H1 (cell line): Measurements from ENCODE around the gene CELF6. TPM values are rescaled to one million over a fixed set of nuclear protein-coding genes. Genes with fewer than 3 reads are reported as not detected.
A peak's percentile ranks its signal among the peaks of the same experiment; 100 is the strongest.

ENCODE experiments used
- CTCF ChIA-PET: fragments of 300-600 bp; sonication (Branson Sonifier 250); formaldehyde crosslinking; loops from one replicate; lab custom pipeline; 2021; ENCODE audit not compliant: partially characterized antibody; lab: Charles Lee
- POLR2A ChIA-PET: fragments of 300-600 bp; sonication (Branson Sonifier 250); formaldehyde crosslinking; loops from one replicate; lab custom pipeline; 2021; ENCODE audit warnings: inconsistent platforms; ENCODE audit not compliant: partially characterized antibody; lab: Charles Lee
- DNase-seq, 2 experiments: peaks; one replicate each; pipeline versions ENCODE4 v3.0.0 to v3.0.0-alpha.2; 2010 to 2022; ENCODE audit warnings: low spot score in 2 of 2, low read depth in 1 of 2, mixed read lengths in 1 of 2
- FAIRE-seq: peaks from 2 replicates; lab custom pipeline; 2011; peaks lifted over from hg19 to GRCh38; lab: Jason Lieb, UNC
- H2AFZ ChIP-seq: 2 replicates; pipeline ENCODE4 v1.8.1; 2012; ENCODE audit warnings: low read length, inconsistent platforms
- H2AK5ac ChIP-seq: 2 replicates; pipeline ENCODE4 v1.6.1; 2013; ENCODE audit warnings: low read depth, low read length
- H2BK120ac ChIP-seq: replicated peaks from 2 replicates; pipeline ENCODE3; 2013; ENCODE audit warnings: low read depth, low read length, inconsistent platforms
- H2BK12ac ChIP-seq: 2 replicates; pipeline ENCODE4 v1.6.1; 2013; ENCODE audit warnings: low read depth, low read length
- H2BK15ac ChIP-seq: 2 replicates; pipeline ENCODE4 v1.6.1; 2013; ENCODE audit warnings: low read length
- H2BK20ac ChIP-seq: 2 replicates; pipeline ENCODE4 v1.6.1; 2013; ENCODE audit warnings: low read length
- H2BK5ac ChIP-seq: 2 replicates; pipeline ENCODE4 v1.6.1; 2013; ENCODE audit warnings: low read depth, low read length
- H3K14ac ChIP-seq: 2 replicates; pipeline ENCODE4 v1.6.1; 2013; ENCODE audit warnings: inconsistent platforms; ENCODE audit not compliant: insufficient read length
- H3K18ac ChIP-seq: 2 replicates; pipeline ENCODE4 v1.6.1; 2013; ENCODE audit warnings: low read length; ENCODE audit errors: extremely low read depth
- H3K23ac ChIP-seq: 2 replicates; pipeline ENCODE4 v1.6.1; 2013; ENCODE audit warnings: inconsistent platforms; ENCODE audit not compliant: insufficient read length
- H3K23me2 ChIP-seq: 2 replicates; pipeline ENCODE4 v1.6.1; 2013; ENCODE audit warnings: low read depth, low read length
- H3K27ac ChIP-seq: 2 replicates; pipeline ENCODE4 v1.6.1; 2011; ENCODE audit warnings: low read depth, low read length, inconsistent platforms
- H3K27me3 ChIP-seq, 4 experiments: replicated peaks in 1 of 4; 1 replicate in 1 of 4; 2 replicates in 3 of 4; pipeline versions ENCODE4 v1.6.1 to v1.8.1; 2011 to 2013; ENCODE audit warnings: low read length in 3 of 4, mild to moderate bottlenecking in 3 of 4, inconsistent platforms in 2 of 4, mixed read lengths in 2 of 4, moderate library complexity in 1 of 4; ENCODE audit not compliant: control insufficient read depth in 3 of 4, insufficient read depth in 3 of 4; ENCODE audit errors: extremely low read depth in 1 of 4
- H3K36me3 ChIP-seq, 4 experiments: 2 replicates each; pipeline versions ENCODE4 v1.6.1 to v1.8.1; 2011 to 2013; ENCODE audit warnings: mild to moderate bottlenecking in 4 of 4, low read length in 3 of 4, moderate library complexity in 2 of 4, control low read depth in 1 of 4, inconsistent platforms in 1 of 4; ENCODE audit not compliant: insufficient read depth in 4 of 4, control insufficient read depth in 2 of 4
- H3K4ac ChIP-seq: replicated peaks from 2 replicates; pipeline ENCODE3; 2013; ENCODE audit warnings: low read length, low read depth, mixed read lengths, inconsistent platforms; ENCODE audit not compliant: insufficient read length
- H3K4me1 ChIP-seq, 4 experiments: replicated peaks in 1 of 4; 1 replicate in 1 of 4; 2 replicates in 3 of 4; pipeline versions ENCODE4 v1.6.1 to v1.8.1; 2011 to 2013; ENCODE audit warnings: low read length in 3 of 4, inconsistent platforms in 2 of 4, mixed read lengths in 1 of 4; ENCODE audit not compliant: insufficient read depth in 4 of 4, control insufficient read depth in 3 of 4
- H3K4me2 ChIP-seq, 2 experiments: 2 replicates each; pipeline versions ENCODE4 v1.6.1 to v1.8.1; 2011 to 2013; ENCODE audit warnings: low read depth in 2 of 2, low read length in 2 of 2, control low read depth in 1 of 2, inconsistent platforms in 1 of 2, mild to moderate bottlenecking in 1 of 2; ENCODE audit not compliant: insufficient read depth in 1 of 2
- H3K4me3 ChIP-seq, 4 experiments: fragments of 200-600, 300-600 bp in 1 of 4; sonication (generic), shearing (Covaris generic), sonication (Bioruptor Twin) in 1 of 4; 2 replicates each; pipeline versions ENCODE4 v1.5.1 to v1.8.1; 2011 to 2016; ENCODE audit warnings: low read length in 4 of 4, low read depth in 3 of 4, control low read depth in 2 of 4, inconsistent platforms in 2 of 4, mild to moderate bottlenecking in 2 of 4, mixed read lengths in 1 of 4, moderate library complexity in 1 of 4; ENCODE audit not compliant: insufficient read depth in 2 of 4; ENCODE audit errors: extremely low read depth in 1 of 4
- H3K56ac ChIP-seq: replicated peaks from 2 replicates; pipeline ENCODE3; 2013; ENCODE audit warnings: low read depth, mild to moderate bottlenecking, mixed read lengths, low read length, inconsistent platforms; ENCODE audit not compliant: insufficient read length
- H3K79me1 ChIP-seq: 2 replicates; pipeline ENCODE4 v1.6.1; 2013; ENCODE audit warnings: low read depth, low read length, control low read depth
- H3K79me2 ChIP-seq, 2 experiments: 2 replicates each; pipeline versions ENCODE4 v1.6.1 to v1.8.1; 2012 to 2013; ENCODE audit warnings: low read length in 2 of 2, mild to moderate bottlenecking in 2 of 2, inconsistent platforms in 1 of 2; ENCODE audit not compliant: insufficient read depth in 2 of 2, control insufficient read depth in 1 of 2
- H3K9ac ChIP-seq, 4 experiments: replicated peaks in 1 of 4; 1 replicate in 1 of 4; 2 replicates in 3 of 4; pipeline versions ENCODE4 v1.6.1 to v1.8.1; 2011 to 2013; ENCODE audit warnings: low read depth in 3 of 4, low read length in 3 of 4, control low read depth in 2 of 4, mild to moderate bottlenecking in 2 of 4, moderate library complexity in 2 of 4, inconsistent platforms in 1 of 4; ENCODE audit errors: extremely low read depth in 1 of 4
- H3K9me3 ChIP-seq, 2 experiments: 2 replicates each; pipeline versions ENCODE4 v1.6.1 to v1.8.1; 2012 to 2013; ENCODE audit warnings: mild to moderate bottlenecking in 2 of 2, moderate library complexity in 2 of 2, control low read depth in 1 of 2, inconsistent platforms in 1 of 2, low read depth in 1 of 2, low read length in 1 of 2, mixed read lengths in 1 of 2; ENCODE audit not compliant: insufficient read depth in 2 of 2
- H4K20me1 ChIP-seq, 2 experiments: replicated peaks in 1 of 2; 2 replicates each; pipeline versions ENCODE3 to v1.8.1; 2011 to 2013; ENCODE audit warnings: inconsistent platforms in 2 of 2, low read length in 2 of 2, mild to moderate bottlenecking in 1 of 2; ENCODE audit not compliant: insufficient read depth in 2 of 2, control insufficient read depth in 1 of 2
- H4K5ac ChIP-seq: 2 replicates; pipeline ENCODE4 v1.6.1; 2013; ENCODE audit warnings: low read length, low read depth, mixed read lengths, inconsistent platforms; ENCODE audit not compliant: insufficient read length
- H4K8ac ChIP-seq: 2 replicates; pipeline ENCODE4 v1.8.0; 2013; ENCODE audit warnings: mild to moderate bottlenecking, moderate library complexity, low read length, inconsistent platforms; ENCODE audit not compliant: insufficient read depth; ENCODE audit errors: extremely low read depth
- H4K91ac ChIP-seq: replicated peaks from 2 replicates; pipeline ENCODE3; 2013; ENCODE audit warnings: low read length, mixed read lengths, inconsistent platforms; ENCODE audit not compliant: insufficient read length
- CHD1 ChIP-seq: IDR thresholded peaks from 2 replicates; pipeline ENCODE4 v1.6.1; 2012; ENCODE audit warnings: low read depth, low read length, improper control_type of control experiment
- HDAC6 ChIP-seq: IDR thresholded peaks from one replicate; pipeline ENCODE4 v1.7.1; 2012; ENCODE audit warnings: low read depth, mild to moderate bottlenecking, inconsistent platforms, low read length, moderate library complexity
- KDM1A ChIP-seq: fragments of 200-600, 300-600 bp; sonication (generic); IDR thresholded peaks from 2 replicates; pipeline ENCODE4 v1.7.1; 2016; ENCODE audit warnings: mild to moderate bottlenecking, low read length, borderline replicate concordance
- MAFK ChIP-seq: IDR thresholded peaks from 2 replicates; pipeline ENCODE4 v1.6.1; 2012; ENCODE audit warnings: low read depth, mild to moderate bottlenecking, improper control_type of control experiment, low read length
- WGBS, 2 experiments: shearing (Covaris generic) in 1 of 2; methylation state at CpG; one replicate each; pipeline versions ENCODE4 v1.1.6 to v1.1.7; 2013 to 2015; ENCODE audit warnings: low lambda C conversion rate in 2 of 2, mixed read lengths in 2 of 2, inconsistent platforms in 1 of 2, low coverage in 1 of 2, missing lambda C conversion rate in 1 of 2; ENCODE audit not compliant: insufficient replicate concordance in 2 of 2, insufficient coverage in 1 of 2, insufficient read length in 1 of 2; ENCODE audit errors: extremely low coverage in 1 of 2, missing lambda C conversion rate in 1 of 2; 5-methylcytosine and 5-hydroxymethylcytosine counted together
- polyA plus RNA-seq, 7 experiments: library from polyadenylated mRNA; depleted of rRNA in 3 of 7; stranded (reverse) in 5 of 7; unstranded in 2 of 7; fragments of >200 nt in 5 of 7; fragments of 200-250 nt in 2 of 7; gene quantifications; 1 replicate in 5 of 7; 2 replicates in 1 of 7; 4 replicates in 1 of 7; pipeline versions ENCODE4 v1.2.1 to v1.2.3, GENCODE V29; 2011 to 2013; ENCODE audit warnings: missing spikeins in 2 of 7, mixed read lengths in 2 of 7
- total RNA-seq: library from RNA; stranded (reverse); fragmentation: NEBNext Ultra II Directional; extraction: Animal tissue kit (Norgen Biotek cat#: 25700); gene quantifications from 2 replicates; pipeline ENCODE4 v1.2.1, GENCODE V29; 2021
- TF ChIP-seq, protein P1 (sequence below): IDR thresholded peaks from 2 replicates; pipeline ENCODE4 v1.6.1; 2012; ENCODE audit warnings: low read length, inconsistent platforms

The CELF6 gene
- total and polyA plus RNA-seq, 2 of the 8 experiments (the other 6 are each of a cell fraction or from before 2014, with no cell fraction given), result 0.09 to 0.19 TPM

DNA sequence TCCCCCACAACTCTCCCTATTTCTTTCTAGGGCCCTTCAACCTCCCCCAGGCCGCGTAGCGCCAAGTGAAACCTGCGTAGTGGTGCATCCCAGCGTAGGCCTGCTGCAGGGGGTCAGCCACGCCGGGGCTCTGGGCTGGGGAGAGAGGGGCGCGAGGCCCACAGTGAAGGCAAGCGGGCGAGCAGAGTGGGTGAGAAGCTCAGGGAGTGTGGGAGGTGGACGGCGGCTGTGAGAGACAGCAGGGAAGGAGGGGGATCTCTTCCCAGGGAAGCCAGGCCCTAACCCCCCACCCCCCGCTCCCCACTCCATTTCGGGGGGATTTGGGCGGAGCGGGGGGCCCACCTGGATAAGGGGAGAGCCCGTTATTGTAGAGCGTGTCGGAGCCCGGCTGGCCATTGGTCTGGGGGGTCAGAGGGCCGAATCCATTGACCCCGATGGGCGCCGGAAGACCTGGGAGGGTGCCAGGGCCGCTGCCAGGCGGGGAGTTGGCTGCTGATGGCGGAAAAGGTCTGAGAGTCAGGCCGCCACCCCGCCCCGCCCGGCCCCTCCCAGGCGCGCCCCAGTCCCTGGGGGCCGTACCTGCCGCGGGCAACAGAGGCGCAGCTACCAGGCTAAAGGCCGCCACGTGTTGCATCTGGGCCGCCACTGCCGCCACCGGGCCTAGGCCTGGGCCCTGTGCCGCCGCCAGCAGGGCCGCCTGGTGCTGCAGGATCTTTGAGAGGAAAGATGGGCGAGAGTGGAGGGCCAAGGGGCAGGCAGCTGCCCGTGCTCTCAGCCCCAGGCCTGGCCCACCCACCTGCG, 31.0 kb downstream of the CELF6 start:
- Histone ChIP-seq H2BK20ac (no peak overlapping the region), H3K36me3 (no peaks in the 10 kb centered on the region), H2AFZ (no peak overlapping the region), H3K4me2 (no peak overlapping the region), H2BK12ac (no peak overlapping the region), H3K4me1 (no peaks in the 10 kb centered on the region), H3K18ac (no peak overlapping the region), H4K5ac (no peak overlapping the region), H3K9me3 (no peaks in the 10 kb centered on the region), H2BK15ac (no peak overlapping the region), H3K23me2 (no peaks in the 10 kb centered on the region), H4K8ac (peak overlapping the region; percentile 51; the same call in 1 of the 2 replicates), H3K27ac (no peak overlapping the region), H3K9ac (no peak overlapping the region), H3K56ac (no peak overlapping the region), H3K79me2 (no peaks in the 10 kb centered on the region), H3K23ac (no peak overlapping the region), H3K4ac (no peak overlapping the region), H2BK5ac (no peak overlapping the region), H3K79me1 (no peaks in the 10 kb centered on the region), H3K14ac (no peak overlapping the region), H4K91ac (no peak overlapping the region), H3K4me3 (no peak overlapping the region), H2AK5ac (no peak overlapping the region), H4K20me1 (no peaks in the 10 kb centered on the region), H2BK120ac (no peak overlapping the region), H3K27me3 (peaks cover 0 to 2% (median 0%) of the 10 kb centered on the region in 4 experiments; a peak in 1 of 7 replicates)
- CTCF ChIA-PET, result interaction anchor here (1.0 to 5.4 kb wide), 4 partner anchors 11 to 713 kb away, joined by 3 to 50 read pairs (median 12); no protein-coding TSS in a partner anchor
- no peak for DNase-seq
- WGBS, 2 experiments, result 94% methylated on average over 31 of the region's 49 CpGs; no CpG with 5 or more reads in 1 of the 2 experiments
- no peak for FAIRE-seq
- POLR2A ChIA-PET, result no interaction called here
- TF ChIP-seq, protein P1, sequence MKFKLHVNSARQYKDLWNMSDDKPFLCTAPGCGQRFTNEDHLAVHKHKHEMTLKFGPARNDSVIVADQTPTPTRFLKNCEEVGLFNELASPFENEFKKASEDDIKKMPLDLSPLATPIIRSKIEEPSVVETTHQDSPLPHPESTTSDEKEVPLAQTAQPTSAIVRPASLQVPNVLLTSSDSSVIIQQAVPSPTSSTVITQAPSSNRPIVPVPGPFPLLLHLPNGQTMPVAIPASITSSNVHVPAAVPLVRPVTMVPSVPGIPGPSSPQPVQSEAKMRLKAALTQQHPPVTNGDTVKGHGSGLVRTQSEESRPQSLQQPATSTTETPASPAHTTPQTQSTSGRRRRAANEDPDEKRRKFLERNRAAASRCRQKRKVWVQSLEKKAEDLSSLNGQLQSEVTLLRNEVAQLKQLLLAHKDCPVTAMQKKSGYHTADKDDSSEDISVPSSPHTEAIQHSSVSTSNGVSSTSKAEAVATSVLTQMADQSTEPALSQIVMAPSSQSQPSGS, result no peak
- no peak for TF ChIP-seq MAFK
- no peak for TF ChIP-seq KDM1A
- no peak for TF ChIP-seq CHD1
- TF ChIP-seq HDAC6, result no peak
